ENCODE results near the gene TBCEL.

TBCEL gene

GRCh38 chr11:121082670-121083069 lies 58.8 kb downstream of the TBCEL start:
- no peak overlapping the region for H3K4me3 ChIP-seq (ENCODE audit: extremely low read depth, insufficient read depth, low read length, poor library complexity, severe bottlenecking)
- WGBS, 2 experiments (ENCODE audit: insufficient coverage in 2 of 2): 100% methylated on average over 1 of the region's 1 CpG
- no peaks in the 10 kb centered on the region for H3K9me3 ChIP-seq (ENCODE audit: control insufficient read depth, low read length)
- H3K36me3 ChIP-seq (ENCODE audit: control insufficient read depth, insufficient read depth, low read length): peaks cover 26% of the 10 kb centered on the region
- H3K4me1 ChIP-seq (ENCODE audit: control insufficient read depth, insufficient read depth, low read length, poor library complexity, severe bottlenecking): peaks cover 7% of the 10 kb centered on the region
- H3K27ac ChIP-seq (ENCODE audit: low read depth, low read length, severe bottlenecking): no peak overlapping the region

GRCh38 chr11:121086866-121087265 lies 63.0 kb downstream of the TBCEL start:
- H3K4me1 ChIP-seq (ENCODE audit: control insufficient read depth, insufficient read depth, low read length, poor library complexity, severe bottlenecking): peaks cover 7% of the 10 kb centered on the region
- H3K4me3 ChIP-seq (ENCODE audit: extremely low read depth, insufficient read depth, low read length, poor library complexity, severe bottlenecking): no peak overlapping the region
- no peak overlapping the region for H3K27ac ChIP-seq (ENCODE audit: low read depth, low read length, severe bottlenecking)
- H3K36me3 ChIP-seq (ENCODE audit: control insufficient read depth, insufficient read depth, low read length): peaks cover 28% of the 10 kb centered on the region
- 94 to 100% methylated on average over 1 to 2 of the region's 4 CpGs for WGBS, 2 experiments (ENCODE audit: insufficient coverage in 2 of 2)
- H3K9me3 ChIP-seq (ENCODE audit: control insufficient read depth, low read length): no peaks in the 10 kb centered on the region

- WGBS, 2 experiments (ENCODE audit: insufficient coverage in 2 of 2): no CpG with 5 or more reads among the region's 1 CpG
- Histone ChIP-seq H3K36me3 (ENCODE audit: control insufficient read depth, insufficient read depth, low read length) (peaks cover 24% of the 10 kb centered on the region), H3K27ac (ENCODE audit: low read depth, low read length, severe bottlenecking) (no peak overlapping the region)
Measured at GRCh38 chr11:121089566-121089965, 65.7 kb downstream of the TBCEL start.

GRCh38 chr11:121090145-121090721 lies 66.3 kb downstream of the TBCEL start:
- Histone ChIP-seq H3K9me3 (ENCODE audit: control insufficient read depth, low read length) (no peaks in the 10 kb centered on the region), H3K4me3 (ENCODE audit: extremely low read depth, insufficient read depth, low read length, poor library complexity, severe bottlenecking) (no peak overlapping the region), H3K27ac (ENCODE audit: low read depth, low read length, severe bottlenecking) (no peak overlapping the region), H3K36me3 (ENCODE audit: control insufficient read depth, insufficient read depth, low read length) (peaks cover 24% of the 10 kb centered on the region), H3K4me1 (ENCODE audit: control insufficient read depth, insufficient read depth, low read length, poor library complexity, severe bottlenecking) (peaks cover 7% of the 10 kb centered on the region)
- WGBS, 2 experiments (ENCODE audit: insufficient coverage in 2 of 2): 80 to 96% methylated on average over 2 to 3 of the region's 5 CpGs

More at GRCh38 chr11:121089566-121089965, 65.7 kb downstream of the TBCEL start:
- Histone ChIP-seq H3K4me3 (ENCODE audit: extremely low read depth, insufficient read depth, low read length, poor library complexity, severe bottlenecking) (no peak overlapping the region), H3K4me1 (ENCODE audit: control insufficient read depth, insufficient read depth, low read length, poor library complexity, severe bottlenecking) (peaks cover 7% of the 10 kb centered on the region), H3K9me3 (ENCODE audit: control insufficient read depth, low read length) (no peaks in the 10 kb centered on the region)

GRCh38 chr11:121091492-121092152 lies 67.7 kb downstream of the TBCEL start:
- no peak overlapping the region for H3K4me3 ChIP-seq (ENCODE audit: extremely low read depth, insufficient read depth, low read length, poor library complexity, severe bottlenecking)
- no peak overlapping the region for H3K27ac ChIP-seq (ENCODE audit: low read depth, low read length, severe bottlenecking)
- 82 to 100% methylated on average over 1 of the region's 3 CpGs for WGBS, 2 experiments (ENCODE audit: insufficient coverage in 2 of 2)
- H3K4me1 ChIP-seq (ENCODE audit: control insufficient read depth, insufficient read depth, low read length, poor library complexity, severe bottlenecking): peaks cover 2% of the 10 kb centered on the region
- H3K36me3 ChIP-seq (ENCODE audit: control insufficient read depth, insufficient read depth, low read length): peaks cover 12% of the 10 kb centered on the region
- H3K9me3 ChIP-seq (ENCODE audit: control insufficient read depth, low read length): no peaks in the 10 kb centered on the region

- no peaks in the 10 kb centered on the region for H3K4me1 ChIP-seq (ENCODE audit: control insufficient read depth, insufficient read depth, low read length, poor library complexity, severe bottlenecking)
- H3K36me3 ChIP-seq (ENCODE audit: control insufficient read depth, insufficient read depth, low read length): no peaks in the 10 kb centered on the region
- no peaks in the 10 kb centered on the region for H3K9me3 ChIP-seq (ENCODE audit: control insufficient read depth, low read length)
- no peak overlapping the region for H3K4me3 ChIP-seq (ENCODE audit: extremely low read depth, insufficient read depth, low read length, poor library complexity, severe bottlenecking)
- 77 to 88% methylated on average over 1 of the region's 1 CpG for WGBS, 2 experiments (ENCODE audit: insufficient coverage in 2 of 2)
- no peak overlapping the region for H3K27ac ChIP-seq (ENCODE audit: low read depth, low read length, severe bottlenecking)
Measured at GRCh38 chr11:121095561-121095960, 71.7 kb downstream of the TBCEL start.

- Histone ChIP-seq H3K4me1 (ENCODE audit: control insufficient read depth, insufficient read depth, low read length, poor library complexity, severe bottlenecking) (no peaks in the 10 kb centered on the region), H3K36me3 (ENCODE audit: control insufficient read depth, insufficient read depth, low read length) (no peaks in the 10 kb centered on the region), H3K9me3 (ENCODE audit: control insufficient read depth, low read length) (no peaks in the 10 kb centered on the region), H3K4me3 (ENCODE audit: extremely low read depth, insufficient read depth, low read length, poor library complexity, severe bottlenecking) (no peak overlapping the region), H3K27ac (ENCODE audit: low read depth, low read length, severe bottlenecking) (no peak overlapping the region)
- WGBS, 2 experiments (ENCODE audit: insufficient coverage in 2 of 2): 93 to 96% methylated on average over 4 of the region's 4 CpGs
Measured at GRCh38 chr11:121099364-121099763, 75.5 kb downstream of the TBCEL start.

GRCh38 chr11:121099885-121100284 lies 76.0 kb downstream of the TBCEL start:
- Histone ChIP-seq H3K36me3 (ENCODE audit: control insufficient read depth, insufficient read depth, low read length) (no peaks in the 10 kb centered on the region), H3K27ac (ENCODE audit: low read depth, low read length, severe bottlenecking) (no peak overlapping the region), H3K9me3 (ENCODE audit: control insufficient read depth, low read length) (no peaks in the 10 kb centered on the region), H3K4me3 (ENCODE audit: extremely low read depth, insufficient read depth, low read length, poor library complexity, severe bottlenecking) (no peak overlapping the region), H3K4me1 (ENCODE audit: control insufficient read depth, insufficient read depth, low read length, poor library complexity, severe bottlenecking) (no peaks in the 10 kb centered on the region)
- WGBS, 2 experiments (ENCODE audit: insufficient coverage in 2 of 2): 100% methylated on average over 1 of the region's 4 CpGs; no CpG with 5 or more reads in 1 of the 2 experiments

GRCh38 chr11:121100943-121101342 lies 77.0 kb downstream of the TBCEL start, which contains the start of gene TECTA:
Gene TECTA (plus strand): TSS chr11:121101243. CDS start chr11:121102666, 1,423 bp downstream.
- H3K4me3 ChIP-seq (ENCODE audit: extremely low read depth, insufficient read depth, low read length, poor library complexity, severe bottlenecking): no peak within 1 kb of the TSS

GRCh38 chr11:121104312-121104762 lies 80.4 kb downstream of the TBCEL start:
- Histone ChIP-seq H3K36me3 (ENCODE audit: control insufficient read depth, insufficient read depth, low read length) (no peaks in the 10 kb centered on the region), H3K9me3 (ENCODE audit: control insufficient read depth, low read length) (no peaks in the 10 kb centered on the region), H3K4me3 (ENCODE audit: extremely low read depth, insufficient read depth, low read length, poor library complexity, severe bottlenecking) (no peak overlapping the region), H3K4me1 (ENCODE audit: control insufficient read depth, insufficient read depth, low read length, poor library complexity, severe bottlenecking) (no peaks in the 10 kb centered on the region), H3K27ac (ENCODE audit: low read depth, low read length, severe bottlenecking) (no peak overlapping the region)
- 86 to 93% methylated on average over 9 of the region's 9 CpGs for WGBS, 2 experiments (ENCODE audit: insufficient coverage in 2 of 2)

More at GRCh38 chr11:121100943-121101342, 77.0 kb downstream of the TBCEL start, which contains the start of gene TECTA:
- H3K4me1 ChIP-seq (ENCODE audit: control insufficient read depth, insufficient read depth, low read length, poor library complexity, severe bottlenecking): no peaks in the 10 kb centered on the region
- H3K27ac ChIP-seq (ENCODE audit: low read depth, low read length, severe bottlenecking): no peak within 1 kb of the TSS
- H3K36me3 ChIP-seq (ENCODE audit: control insufficient read depth, insufficient read depth, low read length): no peaks in the 10 kb centered on the region
- WGBS, 2 experiments (ENCODE audit: insufficient coverage in 2 of 2): 100% methylated on average over 1 of the region's 2 CpGs; no CpG with 5 or more reads in 1 of the 2 experiments
- H3K9me3 ChIP-seq (ENCODE audit: control insufficient read depth, low read length): no peaks in the 10 kb centered on the region

- no peaks in the 10 kb centered on the region for H3K36me3 ChIP-seq (ENCODE audit: control insufficient read depth, insufficient read depth, low read length)
- no peaks in the 10 kb centered on the region for H3K4me1 ChIP-seq (ENCODE audit: control insufficient read depth, insufficient read depth, low read length, poor library complexity, severe bottlenecking)
- 100% methylated on average over 2 to 3 of the region's 4 CpGs for WGBS, 2 experiments (ENCODE audit: insufficient coverage in 2 of 2)
- H3K4me3 ChIP-seq (ENCODE audit: extremely low read depth, insufficient read depth, low read length, poor library complexity, severe bottlenecking): no peak overlapping the region
- no peaks in the 10 kb centered on the region for H3K9me3 ChIP-seq (ENCODE audit: control insufficient read depth, low read length)
- no peak overlapping the region for H3K27ac ChIP-seq (ENCODE audit: low read depth, low read length, severe bottlenecking)
Measured at GRCh38 chr11:121105063-121105480, 81.2 kb downstream of the TBCEL start.
